Liver (tissue), 9 donors: ENCODE data around the gene KIF6. TPM values are rescaled to one million over a fixed set of nuclear protein-coding genes. Genes with fewer than 3 reads are reported as not detected.

Experiments used
- DNase-seq: peaks from one replicate; pipeline ENCODE4 v3.0.0-alpha.2; 2017; ENCODE audit warnings: low spot score
- H3K27ac ChIP-seq, 2 donors: one replicate each; pipeline ENCODE4 v1.7.0; 2013; ENCODE audit warnings: inconsistent platforms in 2 of 2, low read length in 2 of 2, control low read depth in 1 of 2, low read depth in 1 of 2, mild to moderate bottlenecking in 1 of 2
- H3K27me3 ChIP-seq, 4 donors: one replicate each; pipeline versions ENCODE4 v1.6.1 to v1.7.0; 2013; ENCODE audit warnings: low read length in 3 of 4, inconsistent platforms in 1 of 4, mild to moderate bottlenecking in 1 of 4, moderate library complexity in 1 of 4; ENCODE audit not compliant: control insufficient read depth in 4 of 4, insufficient read depth in 4 of 4
- H3K36me3 ChIP-seq, 4 donors: one replicate each; pipeline versions ENCODE4 v1.6.1 to v1.7.0; 2013; ENCODE audit warnings: low read length in 3 of 4, mild to moderate bottlenecking in 3 of 4, low read depth in 1 of 4, moderate library complexity in 1 of 4; ENCODE audit not compliant: control insufficient read depth in 4 of 4, insufficient read depth in 3 of 4
- H3K4me1 ChIP-seq, 4 donors: one replicate each; pipeline versions ENCODE4 v1.6.1 to v1.7.0; 2013; ENCODE audit warnings: low read length in 3 of 4, mild to moderate bottlenecking in 3 of 4, moderate library complexity in 1 of 4; ENCODE audit not compliant: control insufficient read depth in 4 of 4, insufficient read depth in 4 of 4
- H3K4me3 ChIP-seq, 3 donors: one replicate each; pipeline versions ENCODE4 v1.6.1 to v1.7.0; 2013; ENCODE audit warnings: low read length in 3 of 3, control low read depth in 1 of 3, low read depth in 1 of 3, mild to moderate bottlenecking in 1 of 3
- H3K9ac ChIP-seq, 2 donors: one replicate each; pipeline ENCODE4 v1.7.0; 2013; ENCODE audit warnings: low read length in 2 of 2, mild to moderate bottlenecking in 2 of 2, moderate library complexity in 2 of 2, control low read depth in 1 of 2, low read depth in 1 of 2
- H3K9me3 ChIP-seq, 4 donors: one replicate each; pipeline versions ENCODE4 v1.6.1 to v1.7.0; 2013; ENCODE audit warnings: low read length in 3 of 4; ENCODE audit not compliant: control insufficient read depth in 4 of 4
- ATF3 ChIP-seq: IDR thresholded peaks from 2 replicates; pipeline ENCODE4 v1.6.1; 2016; ENCODE audit warnings: antibody characterized with exemption
- CTCF ChIP-seq: fragments of 150-350 bp; IDR thresholded peaks from 2 replicates; pipeline ENCODE4 v1.5.1; 2017; ENCODE audit warnings: improper control_type of control experiment, low read depth, low read length; ENCODE audit not compliant: missing input control
- FOXA1 ChIP-seq: IDR thresholded peaks from 2 replicates; pipeline ENCODE4 v1.6.1; 2016; ENCODE audit warnings: antibody characterized with exemption
- FOXA2 ChIP-seq: IDR thresholded peaks from 2 replicates; pipeline ENCODE4 v1.6.1; 2016; ENCODE audit warnings: antibody characterized with exemption
- HNF4A ChIP-seq, 2 donors: conservative IDR thresholded peaks; 2 replicates each; pipeline ENCODE4 v1.6.1; 2016; ENCODE audit warnings: antibody characterized with exemption in 2 of 2, mild to moderate bottlenecking in 2 of 2
- JUND ChIP-seq, 2 donors: IDR thresholded peaks; 2 replicates each; pipeline ENCODE4 v1.6.1; 2016; ENCODE audit warnings: antibody characterized with exemption in 2 of 2
- MAX ChIP-seq: IDR thresholded peaks from 2 replicates; pipeline ENCODE4 v1.6.1; 2016; ENCODE audit warnings: antibody characterized with exemption
- NR2F2 ChIP-seq: IDR thresholded peaks from 2 replicates; pipeline ENCODE4 v1.6.1; 2016; ENCODE audit warnings: antibody characterized with exemption
- RAD21 ChIP-seq, 2 donors: IDR thresholded peaks; 2 replicates each; pipeline ENCODE4 v1.6.1; 2016; ENCODE audit warnings: antibody characterized with exemption in 2 of 2, mild to moderate bottlenecking in 2 of 2
- REST ChIP-seq: IDR thresholded peaks from 2 replicates; pipeline ENCODE4 v1.6.1; 2016; ENCODE audit warnings: antibody characterized with exemption, mild to moderate bottlenecking
- SP1 ChIP-seq: IDR thresholded peaks from 2 replicates; pipeline ENCODE4 v1.6.1; 2018; ENCODE audit warnings: antibody characterized with exemption, mild to moderate bottlenecking
- TAF1 ChIP-seq: conservative IDR thresholded peaks from 2 replicates; pipeline ENCODE4 v1.6.1; 2016; ENCODE audit warnings: antibody characterized with exemption, mild to moderate bottlenecking
- YY1 ChIP-seq: IDR thresholded peaks from 2 replicates; pipeline ENCODE4 v1.6.1; 2016; ENCODE audit warnings: antibody characterized with exemption, mild to moderate bottlenecking
- ZBTB33 ChIP-seq: IDR thresholded peaks from 2 replicates; pipeline ENCODE4 v1.6.1; 2016; ENCODE audit warnings: antibody characterized with exemption
- WGBS: extraction: QIAGEN DNeasy Blood & Tissue Kit; methylation state at CpG from one replicate; pipeline ENCODE4 v1.1.7; 2013; 5-methylcytosine and 5-hydroxymethylcytosine counted together
- polyA plus RNA-seq, 2 donors: library from polyadenylated mRNA; stranded (reverse) in 1 of 2; unstranded in 1 of 2; fragments of 200-250 nt in 1 of 2; fragments of >200 nt in 1 of 2; fragmentation: Nextera tagmentation in 1 of 2; extraction: Ambion mirVana in 1 of 2; gene quantifications; one replicate each; pipeline versions ENCODE4 v1.2.1 to v1.2.3, GENCODE V29; 2013 to 2015
- total RNA-seq, 2 donors: library from RNA; depleted of rRNA; stranded (reverse); fragments of >200 nt; gene quantifications; one replicate each; pipeline ENCODE4 v1.2.3, GENCODE V29; 2014
- donor health status: healthy.
- donor health status: healthy.
- donor health status: healthy.
- donor health status: healthy.
- donor health status: healthy.

Gene KIF6
- total and polyA plus RNA-seq, 4 donors, result 0.17 to 7.5 (median 0.29) TPM

- no peak for TF ChIP-seq ZBTB33
- no peak for TF ChIP-seq FOXA1
Observed at GRCh38 chr6:39599973-39600372, 125.2 kb downstream of the KIF6 start (continued).

GRCh38 chr6:39599341-39599740 is 125.9 kb downstream of the KIF6 start:
- Histone ChIP-seq H3K4me3 (no peak overlapping the region), H3K9ac (no peak overlapping the region), H3K36me3 (no peaks in the 10 kb centered on the region), H3K9me3 (no peaks in the 10 kb centered on the region), H3K27ac (no peak overlapping the region), H3K4me1 (no peaks in the 10 kb centered on the region), H3K27me3 (no peaks in the 10 kb centered on the region)
- TF ChIP-seq JUND (IDR thresholded peaks at IDR 0.05) (no peak), CTCF (no peak), HNF4A (conservative IDR thresholded peaks at IDR 0.05) (no peak), MAX (no peak), FOXA2 (no peak), REST (no peak), TAF1 (no peak), RAD21 (IDR thresholded peaks at IDR 0.05) (no peak), YY1 (no peak), SP1 (no peak)
- 95% methylated on average over 2 of the region's 2 CpGs for WGBS
- DNase-seq, result no peak

GRCh38 chr6:39594285-39594684 is 130.9 kb downstream of the KIF6 start:
- no peaks in the 10 kb centered on the region for H3K9me3 ChIP-seq
- H3K9ac ChIP-seq, result no peak overlapping the region
- H3K27me3 ChIP-seq, result no peaks in the 10 kb centered on the region
- no peaks in the 10 kb centered on the region for H3K36me3 ChIP-seq
- TF ChIP-seq NR2F2 (no peak), HNF4A (conservative IDR thresholded peaks at IDR 0.05) (no peak), CTCF (no peak), FOXA1 (no peak), ATF3 (no peak)
- 86% methylated on average over 2 of the region's 2 CpGs for WGBS
- H3K4me3 ChIP-seq, result no peak overlapping the region
- no peaks in the 10 kb centered on the region for H3K4me1 ChIP-seq
- H3K27ac ChIP-seq, result no peak overlapping the region
- DNase-seq, result no peak
